ELR (cell line): ENCODE measurements around the gene NOX4.

ENCODE experiments used
- DNase-seq: peaks from one replicate; pipeline ENCODE4 v3.0.0-alpha.2; 2015; ENCODE audit warnings: low read depth

NOX4 gene

DNA sequence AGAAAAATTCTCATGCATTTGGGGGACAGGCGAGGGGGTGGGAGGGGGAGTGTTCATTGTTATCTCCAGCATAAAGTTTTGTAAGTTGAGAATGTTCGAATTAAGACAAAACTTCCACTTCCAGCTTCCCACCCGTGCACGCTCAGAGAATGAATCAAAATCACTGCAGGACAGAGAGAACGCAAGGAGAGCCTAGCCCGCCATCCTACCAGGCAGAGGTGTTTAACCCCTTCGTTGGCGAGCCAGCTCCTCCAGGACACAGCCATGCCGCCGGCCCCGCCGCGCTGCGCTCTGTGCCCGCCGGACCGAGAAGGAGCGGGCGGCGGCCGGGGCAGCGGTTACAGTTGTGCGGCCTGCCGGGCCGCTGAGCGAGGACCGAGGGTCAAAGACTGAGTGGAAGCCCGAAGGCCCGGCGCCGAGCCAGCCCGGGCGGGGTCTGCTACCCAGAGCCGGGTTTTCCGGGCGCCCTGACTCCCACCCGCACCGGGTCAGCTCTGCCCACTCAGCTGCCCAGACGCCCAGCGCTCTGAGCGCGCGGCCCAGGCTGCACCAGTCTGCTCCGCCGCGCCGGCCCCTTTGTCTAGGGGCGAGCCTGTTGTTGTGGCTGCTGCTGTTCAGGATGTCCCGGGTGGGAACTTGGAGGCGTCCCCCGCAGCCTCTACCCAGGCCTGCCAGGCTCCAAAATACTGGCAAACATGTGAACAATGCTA is at the start of gene NOX4:
TSS of gene NOX4 (minus strand) at position 395 of the 710 bp plus-strand sequence. CDS start at position 266, 129 bp downstream.
- peak; percentile 47 for DNase-seq

DNA sequence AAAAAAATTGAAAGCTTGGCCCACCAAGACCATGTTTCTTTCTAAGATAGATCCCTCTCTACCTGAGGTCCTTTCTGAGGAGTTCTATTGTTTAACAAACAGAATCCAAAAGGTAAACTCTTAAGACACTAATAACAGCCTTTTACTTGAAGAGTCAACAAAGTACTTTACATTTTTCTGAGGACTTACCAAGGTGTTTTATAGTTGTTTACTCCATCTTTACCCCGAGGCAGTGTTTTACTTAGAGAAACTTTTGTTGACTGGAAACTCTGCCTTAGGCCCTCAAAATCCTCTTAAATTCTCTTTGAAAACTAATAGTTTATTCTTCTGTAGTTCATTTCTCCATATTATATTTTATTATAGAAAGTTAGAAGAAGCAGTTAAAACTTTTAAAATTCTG is 49.7 kb upstream of the NOX4 start:
- no peak for DNase-seq

DNA sequence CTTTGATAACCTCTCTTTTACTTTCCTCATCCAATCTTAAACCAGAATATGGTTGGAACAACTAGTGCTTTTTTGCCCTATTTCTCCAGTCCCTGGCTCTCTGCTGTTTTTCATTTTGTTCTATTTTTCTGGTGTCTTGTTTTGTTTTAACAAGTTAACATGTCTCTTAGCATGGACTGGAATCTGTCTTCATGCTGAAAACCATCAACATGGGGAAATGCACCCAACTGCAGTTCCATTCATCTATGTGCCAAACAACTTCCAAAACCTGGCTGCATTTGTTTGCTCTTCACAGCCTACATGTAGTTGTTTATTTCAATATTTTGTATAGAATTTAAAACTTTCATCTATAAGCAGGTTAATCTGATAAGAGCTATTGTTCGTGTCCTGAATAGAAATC is 46.8 kb upstream of the NOX4 start:
- no peak for DNase-seq

DNA sequence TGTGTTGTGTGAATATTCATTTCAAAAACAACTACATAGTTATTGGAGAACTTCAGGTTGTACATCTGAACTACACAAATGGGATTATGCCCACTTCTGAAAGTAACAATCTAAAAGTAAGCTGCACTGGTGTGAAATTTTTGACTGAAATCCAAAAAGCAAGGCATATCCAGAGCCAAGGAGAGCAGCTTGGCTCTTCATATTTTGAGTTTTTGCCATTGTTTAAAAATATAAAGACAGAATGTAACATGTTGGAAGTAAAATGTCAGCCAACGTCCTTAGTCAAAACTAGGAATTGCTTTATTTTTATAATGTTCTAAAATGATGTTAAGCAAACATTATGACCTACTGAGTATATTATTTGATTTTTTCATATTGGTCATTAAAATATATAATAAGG is 45.8 kb upstream of the NOX4 start:
- no peak for DNase-seq

DNA sequence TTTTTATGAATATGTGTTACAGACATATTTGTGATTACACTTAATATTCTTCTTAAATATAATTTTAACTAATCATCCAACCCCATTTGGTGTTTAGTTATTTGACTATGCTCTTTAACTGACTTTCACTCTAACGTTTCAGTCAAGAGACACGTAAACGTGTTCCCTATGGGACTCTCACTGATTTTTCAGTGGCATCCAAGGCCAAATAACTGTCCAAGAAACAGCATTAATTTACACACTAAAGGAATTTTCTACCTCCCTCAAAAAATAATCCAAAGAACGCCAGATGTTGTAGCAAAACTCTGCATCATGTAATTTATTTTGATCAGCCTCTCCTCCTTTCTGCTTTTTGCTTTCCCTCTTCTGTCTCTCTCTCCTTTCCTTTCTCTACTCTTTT is 44.0 kb upstream of the NOX4 start:
- no peak for DNase-seq

DNA sequence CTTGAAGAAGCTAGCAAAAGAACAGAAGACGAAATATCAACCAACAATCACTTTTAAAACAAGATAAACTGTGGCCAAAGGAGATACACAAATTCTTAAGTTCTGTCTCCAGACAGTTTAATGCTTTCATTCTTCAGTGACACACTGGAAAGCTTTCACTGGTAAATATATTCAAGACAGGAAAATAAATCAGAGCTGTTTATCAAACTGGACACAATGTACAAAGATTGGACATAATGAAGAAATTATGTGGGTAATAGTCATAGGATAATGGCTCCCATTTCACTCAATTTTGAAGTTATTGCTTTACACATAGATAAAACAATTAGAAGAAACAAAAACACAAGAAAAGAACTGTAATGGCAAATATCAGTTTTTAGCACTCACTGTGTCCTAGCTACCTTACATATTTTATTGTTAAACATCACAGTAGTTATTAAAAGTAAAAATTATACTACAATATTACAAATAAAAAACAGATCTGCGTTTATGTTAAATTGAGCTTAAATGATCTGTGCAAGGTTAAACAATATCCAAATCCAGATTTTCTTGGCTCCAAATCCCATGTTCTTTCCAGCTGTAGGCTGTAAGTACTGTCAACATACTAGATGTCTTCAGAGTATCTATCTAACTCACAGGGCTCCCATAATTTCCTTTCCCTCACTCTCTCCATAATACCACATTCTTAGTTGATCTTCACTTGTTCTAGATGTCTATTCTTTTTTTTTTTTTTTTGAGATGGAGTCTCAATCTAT is 38.6 kb upstream of the NOX4 start:
- no peak for DNase-seq

DNA sequence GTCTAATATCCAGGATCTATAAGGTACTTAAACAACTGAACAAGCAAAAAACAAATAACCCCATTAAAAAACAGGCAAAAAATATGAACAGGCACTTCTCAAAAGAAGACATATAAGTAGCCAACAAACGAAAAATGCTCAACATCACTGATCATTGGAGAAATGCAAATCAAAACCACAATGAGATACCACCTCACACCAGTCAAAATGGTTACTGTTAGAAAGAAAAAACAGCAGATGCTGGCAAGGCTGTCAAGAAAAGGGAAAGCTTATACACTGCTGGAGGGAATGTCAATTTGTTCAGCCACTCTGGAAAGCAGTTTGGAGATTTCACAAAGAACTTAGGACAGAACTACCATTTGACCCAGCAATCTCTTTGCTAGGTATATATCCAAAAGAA is 30.6 kb upstream of the NOX4 start:
- no peak for DNase-seq

DNA sequence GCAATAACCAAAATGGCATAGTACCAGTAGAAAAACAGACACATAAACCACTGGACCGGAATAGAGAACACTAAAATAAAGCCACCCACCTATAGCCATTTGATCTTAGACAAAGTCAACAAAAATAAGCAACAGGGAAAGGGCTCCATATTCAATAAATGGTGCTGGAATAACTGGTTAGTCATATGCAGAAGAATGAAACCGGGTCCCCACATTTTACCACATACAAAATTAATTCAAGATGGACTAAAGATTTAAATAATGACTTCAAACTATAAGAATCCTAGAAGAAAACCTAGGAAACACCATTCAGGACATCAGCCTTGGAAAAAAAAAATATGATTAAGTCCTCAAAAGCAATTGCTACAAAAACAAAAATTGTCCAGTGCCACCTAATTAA is 30.1 kb upstream of the NOX4 start:
- no peak for DNase-seq

DNA sequence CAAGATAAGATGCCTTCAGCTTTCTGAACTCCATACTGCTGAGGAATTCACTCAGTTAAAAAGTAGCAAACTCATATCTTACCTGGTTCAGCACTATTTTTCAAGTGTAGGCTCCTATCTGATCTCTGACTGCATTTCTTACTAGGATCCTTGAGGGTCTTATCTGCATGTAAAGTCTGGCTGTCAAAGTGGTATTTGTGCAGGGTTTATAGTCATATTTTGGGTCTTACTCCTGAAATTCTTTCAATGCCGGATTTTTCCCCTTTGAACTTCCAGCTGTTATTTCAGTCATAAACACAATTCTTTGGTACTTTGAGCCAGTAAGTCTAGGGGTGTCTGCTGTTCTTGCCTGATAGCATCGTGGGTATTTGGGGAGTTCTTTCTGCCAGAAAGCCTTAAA is 25.3 kb upstream of the NOX4 start:
- no peak for DNase-seq

DNA sequence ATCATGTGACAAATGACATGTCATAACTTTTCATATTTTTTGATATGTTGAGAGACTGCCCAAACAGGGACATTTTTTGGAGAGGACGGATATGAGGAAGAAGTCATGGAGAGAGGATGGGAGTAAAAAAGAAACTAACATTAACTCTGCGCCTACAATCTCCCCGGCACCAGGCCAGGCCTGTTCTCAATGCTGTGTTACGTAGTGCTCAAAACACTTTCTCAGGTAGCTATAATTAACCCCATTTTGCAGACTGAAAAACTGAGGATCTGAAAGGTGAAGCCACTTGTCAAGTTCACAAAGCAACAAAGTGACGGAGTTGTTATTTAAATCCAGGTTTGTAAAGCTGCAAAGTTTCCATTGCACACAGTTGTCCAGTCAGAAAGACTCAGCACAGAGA is 17.4 kb upstream of the NOX4 start:
- DNase-seq: no peak

DNA sequence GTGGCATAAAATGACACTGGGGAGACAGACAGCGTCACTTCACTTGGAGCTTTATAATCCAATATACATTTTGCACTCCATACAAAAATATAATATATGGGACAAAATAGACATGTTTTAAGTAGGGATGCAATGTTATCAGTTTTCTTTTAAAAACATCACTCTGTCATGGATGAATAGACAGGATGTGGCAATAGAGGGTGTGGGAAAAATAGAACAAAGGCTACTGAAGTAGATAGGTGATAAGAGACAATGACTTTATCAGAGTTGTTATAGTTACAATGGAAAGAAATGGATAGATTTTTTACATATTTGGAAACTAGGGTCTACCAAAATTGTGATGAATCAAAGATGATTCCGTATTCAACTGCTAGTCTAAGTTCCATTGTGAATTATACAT is 13.1 kb upstream of the NOX4 start:
- DNase-seq: no peak

DNA sequence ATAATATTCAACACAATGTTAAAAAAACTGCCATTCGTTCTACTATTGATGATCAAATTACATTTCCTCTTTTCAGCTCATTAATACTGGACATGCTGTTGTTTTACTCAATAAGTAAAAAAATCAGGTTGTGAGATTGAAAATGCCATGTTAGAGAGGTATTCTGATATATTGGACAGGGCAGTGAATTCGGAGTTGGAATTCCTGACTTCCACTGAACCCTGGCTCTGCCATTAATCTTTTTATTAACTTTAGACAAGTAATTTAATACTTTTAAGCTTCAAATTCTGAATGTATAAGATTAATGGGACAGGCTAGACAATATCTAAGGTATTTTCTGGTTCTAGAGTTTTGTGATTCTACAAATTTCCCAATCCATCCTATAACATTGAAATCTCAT is 12.2 kb upstream of the NOX4 start:
- DNase-seq: no peak

DNA sequence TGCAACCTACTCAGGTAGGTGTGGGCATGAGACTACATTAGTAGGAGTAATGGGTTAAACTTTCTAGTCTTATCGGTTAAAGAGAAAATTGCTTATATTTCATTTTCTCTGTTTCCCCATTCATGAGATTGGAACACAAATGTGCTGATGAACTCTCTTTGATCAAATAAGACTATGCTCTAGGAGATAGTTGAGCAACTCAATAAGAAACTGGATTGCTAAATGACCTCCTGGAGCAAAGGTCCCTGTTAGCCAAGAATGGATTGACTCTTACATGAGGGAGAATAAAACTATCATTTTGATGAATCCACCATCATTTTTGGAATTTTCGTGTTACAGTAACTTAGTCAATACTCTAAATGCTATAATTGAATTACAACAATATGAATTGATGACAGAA is 11.1 kb upstream of the NOX4 start:
- DNase-seq: no peak

DNA sequence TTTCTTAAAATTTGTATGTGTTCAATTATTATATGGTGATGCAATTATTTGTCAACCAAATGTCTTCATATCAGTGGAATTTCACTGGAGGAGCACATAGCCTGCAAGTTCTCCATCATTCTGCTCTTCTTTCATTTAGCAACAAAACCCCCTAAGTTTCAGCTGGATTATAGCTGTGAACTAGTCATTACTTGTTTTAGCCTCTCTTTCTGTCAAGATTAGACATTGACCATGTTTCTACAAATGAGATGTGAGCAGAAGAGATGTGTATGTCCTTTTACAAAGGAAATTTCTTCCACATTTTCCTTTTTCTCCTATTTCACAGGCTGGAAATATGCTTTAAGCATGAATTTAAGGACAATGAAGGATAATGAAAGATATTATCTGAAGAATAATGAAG is 9.2 kb upstream of the NOX4 start:
- DNase-seq: no peak

DNA sequence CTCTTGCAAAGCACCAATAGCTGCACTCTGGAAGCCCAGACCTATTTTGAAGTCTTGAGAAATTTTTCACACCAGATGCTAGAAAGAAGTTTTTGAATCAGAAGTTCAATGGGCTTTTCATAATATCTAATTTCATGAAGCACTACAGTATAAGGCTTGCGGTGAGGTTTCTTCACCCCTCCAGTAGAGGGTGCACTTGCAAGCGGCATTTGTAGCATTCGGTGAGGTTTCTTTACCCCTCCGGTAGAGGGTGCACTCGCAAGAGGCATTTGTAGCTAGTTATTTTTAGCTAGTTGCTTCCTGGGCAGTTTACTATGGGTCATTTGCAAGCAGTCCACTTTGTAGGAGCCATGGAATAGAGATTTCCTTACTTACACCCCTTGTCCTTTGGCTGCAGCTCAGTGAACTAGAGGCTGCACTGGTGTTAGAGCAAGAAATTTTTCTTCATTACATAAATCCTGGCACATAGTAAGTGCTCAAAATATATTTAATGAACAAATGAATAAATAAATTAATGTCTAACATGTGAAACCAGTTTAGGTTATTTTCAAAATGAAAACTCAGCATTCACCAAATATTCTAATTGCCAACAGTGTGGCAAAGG is 7.8 kb upstream of the NOX4 start:
- DNase-seq: no peak

DNA sequence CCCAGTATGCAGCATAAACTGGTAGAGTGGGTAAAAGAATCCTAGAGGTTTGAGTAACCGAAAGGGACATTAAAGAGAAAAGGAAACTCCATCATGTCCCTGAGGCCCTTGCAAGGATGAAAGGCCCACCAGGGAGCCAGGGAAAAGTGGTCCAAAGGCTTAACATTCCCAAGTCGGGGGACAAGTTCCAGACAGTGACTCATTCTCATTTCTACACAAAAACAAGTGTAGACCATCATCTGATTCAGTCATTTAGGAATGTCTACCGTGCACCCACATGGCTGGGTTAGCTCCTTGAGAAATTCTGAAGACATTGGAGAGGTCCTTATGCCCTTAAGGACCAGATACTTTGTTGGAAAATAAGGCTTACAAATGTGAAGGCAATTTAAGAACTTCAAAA is 4.8 kb upstream of the NOX4 start:
- peak; percentile 81 for DNase-seq

DNA sequence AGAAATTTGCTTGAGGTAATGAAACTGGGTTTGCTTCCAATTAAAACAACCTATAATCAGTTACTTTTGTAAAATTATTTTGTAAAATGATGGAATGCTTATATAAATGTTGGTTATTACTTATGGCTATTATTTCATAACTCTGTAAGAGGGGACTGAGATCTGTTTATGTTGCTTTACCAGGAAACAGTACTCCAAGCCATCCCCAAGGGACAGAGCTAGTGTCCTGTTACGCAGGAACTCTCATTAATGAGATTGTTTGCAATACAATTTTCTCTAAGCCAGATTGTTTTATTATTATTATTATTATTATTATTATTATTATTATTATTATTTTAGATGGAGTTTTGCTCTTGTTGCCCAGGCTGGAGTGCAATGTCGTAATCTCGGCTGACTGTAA is 2.3 kb upstream of the NOX4 start:
- no peak for DNase-seq

DNA sequence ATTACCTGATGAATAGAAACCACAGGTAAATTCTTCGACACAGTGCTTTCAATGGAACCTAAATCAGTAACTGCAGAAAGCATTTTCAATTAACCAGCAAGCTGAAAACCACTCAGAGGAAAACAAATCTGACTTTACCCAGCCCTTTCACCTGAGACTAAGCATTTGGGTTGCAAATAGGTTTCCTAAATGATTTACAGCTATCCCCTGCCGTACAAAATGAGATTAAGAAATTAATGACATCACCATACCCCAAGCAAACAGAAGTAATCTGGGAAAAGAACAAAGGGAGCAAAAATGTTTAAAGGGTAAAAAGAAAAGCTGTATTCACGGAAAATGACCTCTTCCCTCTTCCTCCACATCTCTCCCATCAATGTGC is 584 bp downstream of the NOX4 start:
- no peak for DNase-seq

DNA sequence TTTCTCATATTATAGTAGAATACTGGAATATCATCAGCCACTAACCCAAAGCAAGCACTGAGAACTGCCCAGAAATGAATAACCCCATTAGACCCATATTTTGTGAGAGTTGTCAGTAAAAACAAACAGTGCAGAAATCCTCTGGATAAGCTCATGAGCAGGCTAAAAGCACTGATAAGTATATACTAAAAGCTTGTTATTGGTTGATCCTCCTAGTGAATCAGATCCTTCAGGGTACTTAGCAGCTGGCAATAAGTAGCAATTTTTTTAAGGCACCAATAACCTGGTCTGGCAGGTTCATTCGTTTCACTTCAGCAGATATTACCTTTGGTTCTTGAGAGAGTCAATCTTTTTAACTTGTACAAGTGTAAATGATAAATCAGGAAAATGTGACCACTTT is 1.2 kb downstream of the NOX4 start:
- DNase-seq: peak; percentile 10

DNA sequence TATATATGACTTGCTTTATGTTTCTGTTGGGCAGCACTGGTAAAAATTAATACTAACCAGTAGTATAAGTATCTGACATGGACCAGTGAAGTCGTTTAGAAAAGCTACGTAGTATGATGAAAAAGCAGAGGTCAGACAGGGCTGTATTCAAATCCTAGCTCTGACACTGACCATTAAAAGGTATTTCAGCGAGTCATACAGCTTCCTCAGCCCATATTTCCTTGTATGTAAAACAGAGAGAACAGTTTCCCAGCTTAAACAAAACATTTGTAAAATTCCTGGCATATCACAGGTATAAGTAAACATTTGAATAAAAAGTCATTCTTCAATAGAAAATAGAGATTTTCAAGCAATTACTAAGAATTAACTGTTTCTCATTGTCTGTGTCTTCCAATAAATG is 4.2 kb downstream of the NOX4 start:
- peak; percentile 55 for DNase-seq

DNA sequence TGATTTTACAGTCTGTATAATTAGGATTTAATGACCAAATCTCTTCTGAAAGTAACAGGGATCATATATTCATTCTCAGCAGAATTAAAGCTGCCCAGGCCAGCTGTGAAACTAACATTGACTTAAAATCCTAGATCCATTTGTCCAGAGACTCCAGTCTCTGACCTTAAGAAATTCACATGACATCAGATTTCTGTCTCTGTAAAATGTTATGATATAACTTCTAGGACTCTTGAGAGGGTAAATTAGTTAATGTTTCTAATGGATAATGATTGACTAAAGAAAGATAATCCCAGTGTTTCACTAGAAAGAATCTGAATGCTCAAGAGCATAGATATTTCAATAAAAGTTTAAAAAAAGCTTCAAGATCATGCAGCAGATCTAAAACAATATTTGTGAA is 6.3 kb downstream of the NOX4 start:
- DNase-seq: no peak

DNA sequence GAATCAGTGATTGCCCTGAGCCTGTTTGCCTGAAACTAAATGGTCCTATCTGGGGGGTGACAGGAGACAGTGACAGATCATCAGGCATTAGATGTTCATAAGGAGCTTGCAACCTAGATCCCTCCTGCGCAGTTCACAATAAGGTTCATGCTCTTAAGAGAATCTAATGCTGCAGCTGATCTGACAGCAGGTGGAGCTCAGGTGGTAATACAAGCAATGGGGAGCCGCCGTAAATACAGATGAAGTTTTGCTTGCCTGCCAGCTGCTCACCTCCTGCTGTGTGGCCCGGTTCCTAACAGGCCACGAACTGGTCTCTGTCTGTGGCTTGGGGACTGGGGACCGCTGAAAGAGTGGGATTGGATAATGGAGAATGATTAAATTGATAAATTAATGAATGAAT is 14.0 kb downstream of the NOX4 start:
- no peak for DNase-seq

DNA sequence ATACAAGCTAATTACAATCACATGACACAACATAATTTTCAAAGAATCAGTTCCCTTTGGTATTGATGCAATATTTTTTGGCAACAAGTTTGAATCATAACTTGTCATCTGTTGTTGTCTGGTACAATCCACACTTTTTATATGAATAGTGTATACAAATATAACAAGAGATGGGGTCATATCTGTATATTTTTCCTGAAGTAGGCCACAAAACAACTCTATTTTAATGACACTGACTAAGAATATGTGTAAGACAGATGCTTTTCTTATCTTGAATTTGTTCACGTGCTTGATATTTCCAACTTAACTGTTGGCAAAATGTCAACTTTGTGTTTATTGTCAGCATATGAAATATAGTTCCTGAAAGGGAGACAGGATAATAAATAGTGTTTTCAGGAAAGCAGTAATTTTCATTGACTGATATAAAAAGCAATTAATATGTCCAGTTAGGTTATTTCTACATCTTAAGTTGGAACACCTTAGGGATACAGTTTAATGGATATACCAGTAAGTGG is 27.9 kb downstream of the NOX4 start:
- no peak for DNase-seq
